PC-3 (cell line): ENCODE measurements around the gene BRD3. TPM values are rescaled to one million over a fixed set of nuclear protein-coding genes. Genes with fewer than 3 reads are reported as not detected.

Experiments
- ATAC-seq: fragments of 200-7000 bp; cut with Tn5 transposase; 2 replicates; pipeline ENCODE4 v1.9.1; 2020; ENCODE audit warnings: mild to moderate bottlenecking, moderate library complexity
- BruUV-seq: library from RNA; stranded (reverse); fragments of 400-500 nt; replicated peaks from 2 replicates; lab custom pipeline; 2021; lab: Mats Ljungman, UMichigan
- CTCF ChIA-PET: fragments of 300-600 bp; sonication (Branson Sonifier 250); formaldehyde crosslinking; loops from one replicate; lab custom pipeline; 2022; ENCODE audit warnings: antibody characterized with exemption; lab: Charles Lee
- POLR2A ChIA-PET: fragments of 300-600 bp; sonication (Branson Sonifier 250); formaldehyde crosslinking; loops from one replicate; lab custom pipeline; 2022; ENCODE audit warnings: antibody characterized with exemption; ENCODE audit not compliant: unreplicated experiment; lab: Charles Lee
- DNase-seq: peaks from one replicate; pipeline ENCODE4 v3.0.0-alpha.2; 2015
- H2AFZ ChIP-seq: fragments of 300-600 bp; sonication (generic); 2 replicates; pipeline ENCODE4 v1.6.0; 2016; ENCODE audit warnings: antibody characterized with exemption, low read length
- H3F3A ChIP-seq: fragments of 300-600 bp; sonication (generic); one replicate; pipeline ENCODE4 v1.6.0; 2017; ENCODE audit warnings: antibody characterized with exemption, low read length, control low read depth, mild to moderate bottlenecking; ENCODE audit not compliant: unreplicated experiment
- H3K27ac ChIP-seq: fragments of 300-600 bp; sonication (generic); 2 replicates; pipeline ENCODE4 v1.5.1; 2016; ENCODE audit warnings: mild to moderate bottlenecking, low read length
- H3K27me3 ChIP-seq: fragments of 300-600 bp; sonication (generic); 2 replicates; pipeline ENCODE4 v1.6.1; 2016; ENCODE audit warnings: low read length, mixed read lengths
- H3K36me3 ChIP-seq: fragments of 300-600 bp; sonication (generic); 2 replicates; pipeline ENCODE4 v1.6.1; 2016; ENCODE audit warnings: low read depth, mixed run types, low read length, mixed read lengths
- H3K4me1 ChIP-seq: fragments of 300-600 bp; sonication (generic); 2 replicates; pipeline ENCODE4 v1.5.1; 2016; ENCODE audit warnings: low read length; ENCODE audit not compliant: insufficient read depth
- H3K4me2 ChIP-seq: fragments of 300-600 bp; sonication (generic); 2 replicates; pipeline ENCODE4 v1.6.0; 2016; ENCODE audit warnings: low read length
- H3K4me3 ChIP-seq: fragments of 300-600 bp; sonication (generic); 2 replicates; pipeline ENCODE4 v1.5.1; 2016; ENCODE audit warnings: mild to moderate bottlenecking, low read length, mixed read lengths
- H3K79me2 ChIP-seq: fragments of 300-600 bp; sonication (generic); 2 replicates; pipeline ENCODE4 v1.6.1; 2017; ENCODE audit warnings: low read length, mixed read lengths
- H3K9ac ChIP-seq: fragments of 300-600 bp; sonication (generic); 2 replicates; pipeline ENCODE4 v1.6.0; 2016; ENCODE audit warnings: mild to moderate bottlenecking, low read length
- H3K9me2 ChIP-seq: fragments of 300-600 bp; sonication (generic); replicated peaks from 2 replicates; pipeline ENCODE4 v1.6.1; 2016; ENCODE audit warnings: mixed run types, low read length, mixed read lengths
- H3K9me3 ChIP-seq: fragments of 300-600 bp; sonication (generic); 2 replicates; pipeline ENCODE4 v1.6.1; 2016; ENCODE audit warnings: low read length, mixed read lengths
- H4K20me1 ChIP-seq: fragments of 300-600 bp; sonication (generic); 2 replicates; pipeline ENCODE4 v1.6.1; 2016; ENCODE audit warnings: low read length, mixed read lengths
- EZH2 ChIP-seq: fragments of 300-600 bp; sonication (generic); IDR thresholded peaks from one replicate; pipeline ENCODE4 v1.6.1; 2017; ENCODE audit warnings: antibody characterized with exemption, mild to moderate bottlenecking, low read length; ENCODE audit not compliant: unreplicated experiment
- EZH2phosphoT487 ChIP-seq: fragments of 300-600 bp; sonication (generic); IDR thresholded peaks from 2 replicates; pipeline ENCODE4 v1.6.1; 2018; ENCODE audit warnings: mild to moderate bottlenecking, antibody characterized with exemption, low read length, borderline replicate concordance
- intact Hi-C: fragments of 100-400 bp; cut with micrococcal nuclease; formaldehyde crosslinking; loops from 2 replicates; pipeline ENCODE4 v1.9.0; 2023
- total RNA-seq: library from RNA; depleted of rRNA; stranded (reverse); fragments of >200 nt; gene quantifications from 2 replicates; pipeline ENCODE4 v1.2.3, GENCODE V29; 2014
- TF ChIP-seq, protein P1 (sequence below): fragments of 300-600 bp; sonication (generic); conservative IDR thresholded peaks from 2 replicates; pipeline ENCODE4 v1.5.1; 2017; ENCODE audit warnings: antibody characterized with exemption, low read depth, mild to moderate bottlenecking, low read length

Gene BRD3
- total RNA-seq, 1 experiment from 2014 or later, result 5.5 TPM

DNA sequence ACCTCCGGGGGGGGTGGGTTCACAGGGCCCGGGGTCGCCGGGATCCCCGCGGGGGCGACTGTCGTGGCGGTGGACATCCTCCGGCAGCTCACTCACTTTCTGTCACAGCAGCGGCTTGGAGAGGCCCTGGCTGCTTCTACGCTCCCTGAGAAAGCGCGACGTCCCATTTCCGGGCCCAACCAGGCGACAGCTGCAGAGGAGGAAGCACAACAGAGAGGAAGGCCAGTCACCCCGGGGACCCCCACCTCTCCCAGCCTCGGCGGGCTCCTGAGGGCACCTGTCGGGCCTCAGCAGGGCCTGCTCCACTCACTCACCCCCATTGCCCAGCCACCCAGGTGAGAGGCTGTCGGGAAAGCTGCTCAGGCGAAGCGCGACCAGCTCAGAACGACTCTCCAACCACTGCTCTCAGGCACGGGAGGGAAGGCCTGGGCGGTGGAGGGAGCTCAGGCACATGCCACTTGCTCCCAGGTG is 14.4 kb downstream of the BRD3 start:
- no peaks in the 10 kb centered on the region for H3F3A ChIP-seq
- no TSS peak for BruUV-seq
- TF ChIP-seq EZH2, result no peak
- no peaks in the 10 kb centered on the region for H3K36me3 ChIP-seq
- H3K9ac ChIP-seq, result no peak overlapping the region
- ChIA-PET POLR2A (no interaction called here), CTCF (no interaction called here)
- ATAC-seq (no peak), DNase-seq (no peak)
- H3K27me3 ChIP-seq, result no peaks in the 10 kb centered on the region
- intact Hi-C loops, result no loop called here
- no peak overlapping the region for H3K4me3 ChIP-seq
- H3K9me3 ChIP-seq, result no peaks in the 10 kb centered on the region
- no peak overlapping the region for H3K27ac ChIP-seq
- H4K20me1 ChIP-seq, result no peaks in the 10 kb centered on the region
- no peak overlapping the region for H2AFZ ChIP-seq
- H3K4me1 ChIP-seq, result peaks cover 28% of the 10 kb centered on the region
- no peaks in the 10 kb centered on the region for H3K9me2 ChIP-seq
- no peak overlapping the region for H3K4me2 ChIP-seq
- H3K79me2 ChIP-seq, result peaks cover 41% of the 10 kb centered on the region

DNA sequence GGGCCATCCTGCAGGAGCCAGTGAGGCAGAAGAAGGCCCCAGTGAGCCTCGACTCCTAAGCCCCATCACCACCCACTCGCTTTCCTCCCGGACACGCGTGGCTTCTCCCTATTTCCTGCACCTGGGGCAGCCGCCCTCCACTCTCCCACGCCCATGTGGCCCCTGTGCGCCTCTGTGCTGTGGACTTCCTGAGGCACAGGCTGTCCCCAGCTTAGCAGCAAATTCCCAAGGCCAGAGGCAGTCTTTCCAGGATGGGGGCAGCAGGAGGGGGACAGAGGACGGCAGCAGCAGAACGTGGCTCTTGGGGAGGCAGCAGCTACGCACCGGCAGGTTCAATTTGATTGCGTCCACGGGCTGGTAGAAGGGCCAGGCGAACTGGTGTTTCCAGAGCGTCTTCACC is 14.9 kb downstream of the BRD3 start:
- CTCF ChIA-PET, result no interaction called here
- no peak overlapping the region for H2AFZ ChIP-seq
- H3K9me2 ChIP-seq, result no peaks in the 10 kb centered on the region
- no peak overlapping the region for H3K27ac ChIP-seq
- no peak overlapping the region for H3K9ac ChIP-seq
- H3F3A ChIP-seq, result no peaks in the 10 kb centered on the region
- no peak for DNase-seq
- no peaks in the 10 kb centered on the region for H3K27me3 ChIP-seq
- H3K36me3 ChIP-seq, result no peaks in the 10 kb centered on the region
- intact Hi-C loops, result no loop called here
- no peaks in the 10 kb centered on the region for H3K9me3 ChIP-seq
- peaks cover 23% of the 10 kb centered on the region for H3K4me1 ChIP-seq
- ATAC-seq, result no peak
- H3K79me2 ChIP-seq, result peaks cover 36% of the 10 kb centered on the region
- no TSS peak for BruUV-seq
- H3K4me3 ChIP-seq, result no peak overlapping the region
- H4K20me1 ChIP-seq, result no peaks in the 10 kb centered on the region
- H3K4me2 ChIP-seq, result no peak overlapping the region
- POLR2A ChIA-PET, result no interaction called here
- no peak for TF ChIP-seq EZH2
- TF ChIP-seq, protein P1, sequence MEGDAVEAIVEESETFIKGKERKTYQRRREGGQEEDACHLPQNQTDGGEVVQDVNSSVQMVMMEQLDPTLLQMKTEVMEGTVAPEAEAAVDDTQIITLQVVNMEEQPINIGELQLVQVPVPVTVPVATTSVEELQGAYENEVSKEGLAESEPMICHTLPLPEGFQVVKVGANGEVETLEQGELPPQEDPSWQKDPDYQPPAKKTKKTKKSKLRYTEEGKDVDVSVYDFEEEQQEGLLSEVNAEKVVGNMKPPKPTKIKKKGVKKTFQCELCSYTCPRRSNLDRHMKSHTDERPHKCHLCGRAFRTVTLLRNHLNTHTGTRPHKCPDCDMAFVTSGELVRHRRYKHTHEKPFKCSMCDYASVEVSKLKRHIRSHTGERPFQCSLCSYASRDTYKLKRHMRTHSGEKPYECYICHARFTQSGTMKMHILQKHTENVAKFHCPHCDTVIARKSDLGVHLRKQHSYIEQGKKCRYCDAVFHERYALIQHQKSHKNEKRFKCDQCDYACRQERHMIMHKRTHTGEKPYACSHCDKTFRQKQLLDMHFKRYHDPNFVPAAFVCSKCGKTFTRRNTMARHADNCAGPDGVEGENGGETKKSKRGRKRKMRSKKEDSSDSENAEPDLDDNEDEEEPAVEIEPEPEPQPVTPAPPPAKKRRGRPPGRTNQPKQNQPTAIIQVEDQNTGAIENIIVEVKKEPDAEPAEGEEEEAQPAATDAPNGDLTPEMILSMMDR, result no peak
- TF ChIP-seq EZH2phosphoT487, result no peak

DNA sequence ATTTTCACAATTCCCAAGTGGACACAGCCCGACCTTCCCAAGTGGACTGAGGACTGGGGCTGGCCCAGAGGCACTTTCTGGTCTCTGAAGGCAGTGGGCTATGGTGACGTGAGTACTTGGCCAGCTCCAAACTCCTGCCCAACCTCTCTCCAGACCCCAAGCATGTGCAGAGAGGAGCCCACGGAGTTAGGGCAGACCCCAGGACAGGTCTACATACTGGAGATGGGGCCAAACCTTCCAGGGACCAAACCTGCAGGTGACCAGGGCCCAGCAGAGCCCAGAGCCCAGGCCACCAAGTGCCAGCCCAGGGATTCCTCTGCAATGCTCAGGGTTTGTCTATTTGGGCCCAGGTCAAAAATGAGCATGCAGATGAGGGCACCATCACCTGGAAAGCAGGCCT is 15.3 kb downstream of the BRD3 start:
- no peak for DNase-seq
- ChIA-PET CTCF (no interaction called here), POLR2A (no interaction called here)
- H3K36me3 ChIP-seq, result no peaks in the 10 kb centered on the region
- H3K4me1 ChIP-seq, result peaks cover 23% of the 10 kb centered on the region
- no peak for ATAC-seq
- H3K9me3 ChIP-seq, result no peaks in the 10 kb centered on the region
- no peaks in the 10 kb centered on the region for H3F3A ChIP-seq
- TF ChIP-seq, protein P1, result no peak
- TF ChIP-seq EZH2, result no peak
- no peak for TF ChIP-seq EZH2phosphoT487
- no peak overlapping the region for H2AFZ ChIP-seq
- H3K79me2 ChIP-seq, result peaks cover 32% of the 10 kb centered on the region
- H3K27ac ChIP-seq, result no peak overlapping the region
- no peak overlapping the region for H3K4me2 ChIP-seq
- no peak overlapping the region for H3K9ac ChIP-seq
- no peak overlapping the region for H3K4me3 ChIP-seq
- H3K9me2 ChIP-seq, result no peaks in the 10 kb centered on the region
- no TSS peak for BruUV-seq
- H4K20me1 ChIP-seq, result no peaks in the 10 kb centered on the region
- H3K27me3 ChIP-seq, result no peaks in the 10 kb centered on the region
- intact Hi-C loops, result no loop called here
